H9 (cell line): ENCODE measurements around the gene DUSP18. TPM values are rescaled to one million over a fixed set of nuclear protein-coding genes. Genes with fewer than 3 reads are reported as not detected.

Source experiments
- DNase-seq: peaks from one replicate; pipeline ENCODE4 v3.0.0-alpha.2; 2017
- H2AFZ ChIP-seq: one replicate; pipeline ENCODE4 v1.6.1; 2013; ENCODE audit warnings: mild to moderate bottlenecking, low read length, control low read depth, moderate library complexity
- H2AK5ac ChIP-seq: 2 replicates; pipeline ENCODE4 v1.6.1; 2013; ENCODE audit warnings: low read length, control low read depth, mixed read lengths; ENCODE audit not compliant: insufficient read length
- H2BK120ac ChIP-seq: one replicate; pipeline ENCODE4 v1.6.1; 2013; ENCODE audit warnings: low read depth, mild to moderate bottlenecking, low read length, control low read depth, inconsistent platforms; ENCODE audit not compliant: poor library complexity, severe bottlenecking
- H2BK12ac ChIP-seq: 2 replicates; pipeline ENCODE4 v1.6.1; 2013; ENCODE audit warnings: low read length, control low read depth, mixed read lengths, low read depth; ENCODE audit not compliant: insufficient read length
- H2BK15ac ChIP-seq: 2 replicates; pipeline ENCODE4 v1.6.1; 2013; ENCODE audit warnings: low read depth, low read length, control low read depth
- H2BK20ac ChIP-seq: one replicate; pipeline ENCODE4 v1.6.1; 2013; ENCODE audit warnings: low read depth, mild to moderate bottlenecking, low read length, control low read depth, inconsistent platforms; ENCODE audit not compliant: poor library complexity, severe bottlenecking
- H2BK5ac ChIP-seq: 2 replicates; pipeline ENCODE4 v1.6.1; 2013; ENCODE audit warnings: low read length, control low read depth, mixed read lengths; ENCODE audit not compliant: insufficient read length
- H3K14ac ChIP-seq: 2 replicates; pipeline ENCODE4 v1.6.1; 2013; ENCODE audit warnings: low read length, control low read depth; ENCODE audit not compliant: insufficient read depth
- H3K18ac ChIP-seq: 2 replicates; pipeline ENCODE4 v1.6.1; 2013; ENCODE audit warnings: low read depth, mild to moderate bottlenecking, mixed read lengths, low read length, control low read depth; ENCODE audit not compliant: insufficient read length
- H3K23ac ChIP-seq: 2 replicates; pipeline ENCODE4 v1.6.1; 2013; ENCODE audit warnings: low read length, control low read depth, mixed read lengths, low read depth; ENCODE audit not compliant: insufficient read length
- H3K23me2 ChIP-seq: 2 replicates; pipeline ENCODE4 v1.6.1; 2013; ENCODE audit warnings: low read depth, mild to moderate bottlenecking, mixed read lengths, low read length, control low read depth; ENCODE audit not compliant: insufficient read length, poor library complexity, severe bottlenecking
- H3K27ac ChIP-seq: 2 replicates; pipeline ENCODE4 v1.5.1; 2013; ENCODE audit warnings: low read length, control low read depth, mixed read lengths, low read depth; ENCODE audit not compliant: insufficient read length
- H3K27me3 ChIP-seq: 2 replicates; pipeline ENCODE4 v1.6.1; 2013; ENCODE audit warnings: low read length, control low read depth, inconsistent platforms; ENCODE audit not compliant: insufficient read depth
- H3K4ac ChIP-seq: 2 replicates; pipeline ENCODE4 v1.6.1; 2013; ENCODE audit warnings: low read depth, mild to moderate bottlenecking, control low read depth, inconsistent platforms, low read length, moderate library complexity
- H3K4me1 ChIP-seq: 2 replicates; pipeline ENCODE4 v1.6.1; 2013; ENCODE audit warnings: low read length, control low read depth, inconsistent platforms; ENCODE audit not compliant: insufficient read depth
- H3K4me2 ChIP-seq: 2 replicates; pipeline ENCODE4 v1.6.1; 2013; ENCODE audit warnings: low read length, control low read depth, mixed read lengths; ENCODE audit not compliant: insufficient read length, insufficient read depth
- H3K56ac ChIP-seq: 2 replicates; pipeline ENCODE4 v1.6.1; 2013; ENCODE audit warnings: low read depth, mild to moderate bottlenecking, mixed read lengths, low read length, control low read depth; ENCODE audit not compliant: insufficient read length
- H3K79me1 ChIP-seq: 2 replicates; pipeline ENCODE4 v1.6.1; 2013; ENCODE audit warnings: low read depth, mild to moderate bottlenecking, moderate library complexity, low read length, control low read depth, inconsistent platforms; ENCODE audit not compliant: insufficient read depth, poor library complexity, severe bottlenecking
- H3K79me2 ChIP-seq: 2 replicates; pipeline ENCODE4 v1.6.1; 2013; ENCODE audit warnings: low read length, control low read depth, inconsistent platforms; ENCODE audit not compliant: insufficient read depth
- H3K9ac ChIP-seq: 2 replicates; pipeline ENCODE4 v1.6.1; 2013; ENCODE audit warnings: low read length, control low read depth, mixed read lengths; ENCODE audit not compliant: insufficient read length; ENCODE audit errors: extremely low read depth
- H3K9me3 ChIP-seq: one replicate; pipeline ENCODE4 v1.6.1; 2013; ENCODE audit warnings: low read depth, low read length, inconsistent platforms; ENCODE audit not compliant: control insufficient read depth
- H3T11ph ChIP-seq: one replicate; pipeline ENCODE4 v1.6.1; 2013; ENCODE audit warnings: mild to moderate bottlenecking, low read length, control low read depth, inconsistent platforms
- H4K20me1 ChIP-seq: one replicate; pipeline ENCODE4 v1.6.1; 2013; ENCODE audit not compliant: control insufficient read depth, insufficient read length, insufficient read depth
- H4K5ac ChIP-seq: 2 replicates; pipeline ENCODE4 v1.6.1; 2013; ENCODE audit warnings: low read depth, mild to moderate bottlenecking, mixed read lengths, low read length, control low read depth; ENCODE audit not compliant: insufficient read length
- H4K8ac ChIP-seq: replicated peaks from 2 replicates; pipeline ENCODE4 v1.6.1; 2013; ENCODE audit warnings: low read length, control low read depth, mixed read lengths, low read depth; ENCODE audit not compliant: insufficient read length
- H4K91ac ChIP-seq: 2 replicates; pipeline ENCODE4 v1.6.1; 2013; ENCODE audit warnings: low read depth, mild to moderate bottlenecking, moderate library complexity, mixed read lengths, low read length, control low read depth; ENCODE audit not compliant: insufficient read length
- H3K27ac Mint-ChIP-seq, 3 experiments: 2 replicates in 2 of 3; 3 replicates in 1 of 3; pipeline ENCODE4 v1.8.0; 2020 to 2021; ENCODE audit warnings: mixed read lengths in 3 of 3, mild to moderate bottlenecking in 1 of 3, moderate library complexity in 1 of 3
- H3K27me3 Mint-ChIP-seq: 2 replicates; pipeline ENCODE4 v1.8.0; 2021; ENCODE audit warnings: low read depth, mild to moderate bottlenecking, moderate library complexity, mixed read lengths
- H3K36me3 Mint-ChIP-seq, 3 experiments: 2 replicates in 2 of 3; 3 replicates in 1 of 3; pipeline ENCODE4 v1.8.0; 2020 to 2021; ENCODE audit warnings: low read depth in 3 of 3, mixed read lengths in 3 of 3; ENCODE audit not compliant: insufficient read depth in 1 of 3
- H3K4me1 Mint-ChIP-seq, 2 experiments: 2 replicates each; pipeline ENCODE4 v1.8.0; 2020; ENCODE audit warnings: mixed read lengths in 2 of 2
- H3K4me3 Mint-ChIP-seq, 2 experiments: 2 replicates in 1 of 2; 3 replicates in 1 of 2; pipeline ENCODE4 v1.8.0; 2020 to 2021; ENCODE audit warnings: mild to moderate bottlenecking in 2 of 2, mixed read lengths in 2 of 2, moderate library complexity in 1 of 2
- H3K9me3 Mint-ChIP-seq, 2 experiments: 2 replicates in 1 of 2; 3 replicates in 1 of 2; pipeline ENCODE4 v1.8.0; 2020; ENCODE audit warnings: mild to moderate bottlenecking in 2 of 2, mixed read lengths in 2 of 2, moderate library complexity in 1 of 2
- WGBS: extraction: QIAGEN DNeasy Blood & Tissue Kit; methylation state at CpG from one replicate; pipeline ENCODE4 v1.1.7; 2013; ENCODE audit warnings: missing lambda C conversion rate, low lambda C conversion rate, mixed read lengths; ENCODE audit not compliant: insufficient read length; ENCODE audit errors: extremely low coverage; 5-methylcytosine and 5-hydroxymethylcytosine counted together
- total RNA-seq: library from RNA; stranded (reverse); gene quantifications from 2 replicates; pipeline ENCODE4 v1.2.1, GENCODE V29; 2021
- TF ChIP-seq, protein P1 (sequence below): fragments of 200-600 bp; sonication (generic); conservative IDR thresholded peaks from 3 replicates; pipeline ENCODE4 v1.8.0; 2021; ENCODE audit warnings: antibody characterized with exemption, mild to moderate bottlenecking

Gene DUSP18
- total RNA-seq, 1 experiment from 2014 or later: 2.6 TPM

DNA sequence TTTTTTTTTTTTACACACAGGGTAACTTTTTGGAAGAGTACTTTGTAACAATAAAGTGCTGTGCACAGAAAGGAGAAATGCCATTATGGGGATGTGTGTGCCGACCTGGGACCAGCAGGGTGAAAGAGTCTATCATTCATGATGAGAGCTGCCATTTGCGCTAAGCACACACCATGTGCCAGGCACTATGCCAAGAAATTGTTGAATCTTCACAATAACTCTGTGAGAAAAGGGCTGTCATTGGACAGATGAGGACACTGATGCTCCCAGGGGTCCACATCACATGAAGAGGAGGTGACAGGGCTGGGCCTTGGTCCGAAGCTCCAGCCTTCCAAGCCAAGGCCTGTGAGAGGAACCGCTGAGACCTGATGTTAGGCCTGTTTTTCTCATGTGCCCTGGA is 5.6 kb downstream of the DUSP18 start:
- H4K91ac ChIP-seq: no peak overlapping the region
- TF ChIP-seq, protein P1, sequence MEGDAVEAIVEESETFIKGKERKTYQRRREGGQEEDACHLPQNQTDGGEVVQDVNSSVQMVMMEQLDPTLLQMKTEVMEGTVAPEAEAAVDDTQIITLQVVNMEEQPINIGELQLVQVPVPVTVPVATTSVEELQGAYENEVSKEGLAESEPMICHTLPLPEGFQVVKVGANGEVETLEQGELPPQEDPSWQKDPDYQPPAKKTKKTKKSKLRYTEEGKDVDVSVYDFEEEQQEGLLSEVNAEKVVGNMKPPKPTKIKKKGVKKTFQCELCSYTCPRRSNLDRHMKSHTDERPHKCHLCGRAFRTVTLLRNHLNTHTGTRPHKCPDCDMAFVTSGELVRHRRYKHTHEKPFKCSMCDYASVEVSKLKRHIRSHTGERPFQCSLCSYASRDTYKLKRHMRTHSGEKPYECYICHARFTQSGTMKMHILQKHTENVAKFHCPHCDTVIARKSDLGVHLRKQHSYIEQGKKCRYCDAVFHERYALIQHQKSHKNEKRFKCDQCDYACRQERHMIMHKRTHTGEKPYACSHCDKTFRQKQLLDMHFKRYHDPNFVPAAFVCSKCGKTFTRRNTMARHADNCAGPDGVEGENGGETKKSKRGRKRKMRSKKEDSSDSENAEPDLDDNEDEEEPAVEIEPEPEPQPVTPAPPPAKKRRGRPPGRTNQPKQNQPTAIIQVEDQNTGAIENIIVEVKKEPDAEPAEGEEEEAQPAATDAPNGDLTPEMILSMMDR: no peak
- H3K4me3 Mint-ChIP-seq: no peak overlapping the region
- no peaks in the 10 kb centered on the region for H3K9me3 ChIP-seq
- H2BK120ac ChIP-seq: no peak overlapping the region
- no peak overlapping the region for H2BK12ac ChIP-seq
- no CpG with 5 or more reads among the region's 4 CpGs for WGBS
- peaks cover 0 to 34% (median 10%) of the 10 kb centered on the region in 3 experiments; a peak in 4 of 7 replicates for H3K36me3 Mint-ChIP-seq
- peaks cover 15% of the 10 kb centered on the region for H3K27me3 Mint-ChIP-seq
- H3K27ac ChIP-seq: no peak overlapping the region
- H3K9ac ChIP-seq: no peak overlapping the region
- no peak overlapping the region for H2BK20ac ChIP-seq
- no peak overlapping the region for H3K4ac ChIP-seq
- H2AK5ac ChIP-seq: no peak overlapping the region
- no peak overlapping the region for H2AFZ ChIP-seq
- H3K18ac ChIP-seq: no peak overlapping the region
- H3K23ac ChIP-seq: no peak overlapping the region
- no peak overlapping the region for H3K27ac Mint-ChIP-seq
- H3K4me1 Mint-ChIP-seq: peaks cover 14 to 16% of the 10 kb centered on the region in 2 experiments
- H3K4me2 ChIP-seq: no peak overlapping the region
- H3K27me3 ChIP-seq: no peaks in the 10 kb centered on the region; the same call in 1 of the 2 replicates
- H3K14ac ChIP-seq: no peak overlapping the region
- peaks cover 2% of the 10 kb centered on the region; the same call in 1 of the 2 replicates for H3K4me1 ChIP-seq
- peak overlapping the region; percentile 16 for H3K56ac ChIP-seq
- H4K8ac ChIP-seq: no peak overlapping the region
- H4K20me1 ChIP-seq: no peaks in the 10 kb centered on the region
- H3K79me1 ChIP-seq: no peaks in the 10 kb centered on the region
- H3K79me2 ChIP-seq: no peaks in the 10 kb centered on the region
- no peak overlapping the region for H3T11ph ChIP-seq
- peaks cover 0 to 3% of the 10 kb centered on the region in 2 experiments; a peak in 2 of 5 replicates for H3K9me3 Mint-ChIP-seq
- H4K5ac ChIP-seq: no peak overlapping the region
- no peak overlapping the region for H2BK5ac ChIP-seq
- peaks cover 4% of the 10 kb centered on the region for H3K23me2 ChIP-seq
- DNase-seq: no peak
- H2BK15ac ChIP-seq: no peak overlapping the region
